HG03095 (cell line): Measurements from ENCODE around the gene DOCK4.
A peak's percentile ranks its signal among the peaks of the same experiment; 100 is the strongest.

Source experiments
- ATAC-seq: cut with Tn5 transposase; IDR thresholded peaks from one replicate; pipeline ENCODE4 v1.9.1; 2021; ENCODE audit warnings: moderate library complexity; ENCODE audit not compliant: unreplicated experiment

Gene DOCK4

GRCh38 chr7:112112822-112113255 lies 93.4 kb downstream of the DOCK4 start:
- no peak for ATAC-seq

- ATAC-seq = no peak
Measured at GRCh38 chr7:112110651-112111050, 95.5 kb downstream of the DOCK4 start.

- ATAC-seq = no peak
Measured at GRCh38 chr7:112110175-112110574, 96.0 kb downstream of the DOCK4 start.

GRCh38 chr7:112108981-112109380 lies 97.2 kb downstream of the DOCK4 start:
- no peak for ATAC-seq

- ATAC-seq = no peak
Measured at GRCh38 chr7:112105584-112106530, 100.3 kb downstream of the DOCK4 start.

GRCh38 chr7:112104120-112104519 lies 102.1 kb downstream of the DOCK4 start:
- ATAC-seq = no peak

- no peak for ATAC-seq
Measured at GRCh38 chr7:112103246-112103645, 103.0 kb downstream of the DOCK4 start.

- no peak for ATAC-seq
Measured at GRCh38 chr7:112101201-112101846, 104.9 kb downstream of the DOCK4 start.

GRCh38 chr7:112097524-112097923 lies 108.7 kb downstream of the DOCK4 start:
- no peak for ATAC-seq

GRCh38 chr7:112093409-112093808 lies 112.8 kb downstream of the DOCK4 start:
- ATAC-seq = no peak

- no peak for ATAC-seq
Measured at GRCh38 chr7:112092709-112093395, 113.3 kb downstream of the DOCK4 start.

- ATAC-seq = no peak
Measured at GRCh38 chr7:112092306-112092705, 113.9 kb downstream of the DOCK4 start.

- no peak for ATAC-seq
Measured at GRCh38 chr7:112091768-112092167, 114.4 kb downstream of the DOCK4 start.

GRCh38 chr7:112089551-112089950 lies 116.6 kb downstream of the DOCK4 start:
- ATAC-seq = no peak

GRCh38 chr7:112088484-112089016 lies 117.6 kb downstream of the DOCK4 start:
- no peak for ATAC-seq

- ATAC-seq = no peak
Measured at GRCh38 chr7:112086496-112087254, 119.5 kb downstream of the DOCK4 start.

- peak; percentile 68 for ATAC-seq
Measured at GRCh38 chr7:112084520-112084971, 121.7 kb downstream of the DOCK4 start.

- ATAC-seq = no peak
Measured at GRCh38 chr7:112083776-112084355, 122.3 kb downstream of the DOCK4 start.

GRCh38 chr7:112082306-112082705 lies 123.9 kb downstream of the DOCK4 start:
- no peak for ATAC-seq

- ATAC-seq = no peak
Measured at GRCh38 chr7:112081778-112082177, 124.4 kb downstream of the DOCK4 start.
